GM12878 (cell line): ENCODE data around the gene FAN1. TPM values are rescaled to one million over a fixed set of nuclear protein-coding genes. Genes with fewer than 3 reads are reported as not detected.

ENCODE experiments used
- ATAC-seq: fragments of 200-7000 bp; cut with Tn5 transposase; 3 replicates; pipeline ENCODE4 v1.9.1; 2020; ENCODE audit warnings: mild to moderate bottlenecking, moderate library complexity
- BruUV-seq: library from RNA; stranded (reverse); fragments of 400-500 nt; replicated peaks from 2 replicates; lab custom pipeline; 2021; lab: Mats Ljungman, UMichigan
- CTCF ChIA-PET: fragments of 300-600 bp; sonication (Branson Sonifier 250); formaldehyde crosslinking; extraction: SDS; loops from one replicate; lab custom pipeline; 2021; ENCODE audit warnings: inconsistent platforms; lab: Yijun Ruan, JAX
- POLR2A ChIA-PET: fragments of 350-600 bp; formaldehyde crosslinking; extraction: SDS; loops from one replicate; lab custom pipeline; 2021; ENCODE audit warnings: inconsistent platforms; lab: Charles Lee
- RAD21 ChIA-PET: fragments of 300-600 bp; sonication (Branson Sonifier 250); formaldehyde crosslinking; loops from one replicate; lab custom pipeline; 2023; ENCODE audit warnings: antibody characterized with exemption; ENCODE audit not compliant: unreplicated experiment; lab: Charles Lee
- SMC1A ChIA-PET: fragments of 300-600 bp; sonication (Branson Sonifier 250); formaldehyde crosslinking; loops from one replicate; lab custom pipeline; 2023; ENCODE audit not compliant: unreplicated experiment, uncharacterized antibody; lab: Charles Lee
- DNase-seq: peaks from one replicate; pipeline ENCODE4 v3.0.0-alpha.2; 2011; ENCODE audit warnings: low read depth, low spot score
- FAIRE-seq: peaks from 3 replicates; lab custom pipeline; 2011; peaks lifted over from hg19 to GRCh38; lab: Jason Lieb, UNC
- H2AFZ ChIP-seq: 2 replicates; pipeline ENCODE4 v1.6.0; 2011; ENCODE audit warnings: low read depth, low read length, control low read depth; ENCODE audit not compliant: control insufficient read depth
- H3K27ac ChIP-seq: 2 replicates; pipeline ENCODE4 v1.5.1; 2011; ENCODE audit warnings: control low read depth; ENCODE audit not compliant: control insufficient read depth, insufficient read depth
- H3K27me3 ChIP-seq, 2 experiments: replicated peaks in 1 of 2; 2 replicates each; pipeline versions ENCODE4 v1.6.0 to v1.6.1; 2011; ENCODE audit warnings: low read length in 1 of 2; ENCODE audit not compliant: control insufficient read depth in 2 of 2, insufficient read depth in 2 of 2
- H3K36me3 ChIP-seq, 2 experiments: 2 replicates each; pipeline ENCODE4 v1.5.1; 2011; ENCODE audit warnings: low read length in 1 of 2; ENCODE audit not compliant: control insufficient read depth in 2 of 2, insufficient read depth in 2 of 2
- H3K4me1 ChIP-seq: 2 replicates; pipeline ENCODE4 v1.6.1; 2011; ENCODE audit warnings: mild to moderate bottlenecking, low read length, moderate library complexity, mixed read lengths; ENCODE audit not compliant: control insufficient read depth, insufficient read depth
- H3K4me2 ChIP-seq: 2 replicates; pipeline ENCODE4 v1.6.0; 2011; ENCODE audit warnings: control low read depth; ENCODE audit not compliant: control insufficient read depth, insufficient read depth
- H3K4me3 ChIP-seq: fragments of 200-600 bp; sonication (generic); 2 replicates; pipeline ENCODE4 v1.5.1; 2016
- H3K79me2 ChIP-seq: 2 replicates; pipeline ENCODE4 v1.6.0; 2011; ENCODE audit warnings: low read length; ENCODE audit not compliant: control insufficient read depth, insufficient read depth
- H3K9ac ChIP-seq: 2 replicates; pipeline ENCODE4 v1.8.0; 2011; ENCODE audit warnings: low read length, control low read depth, mixed read lengths; ENCODE audit not compliant: control insufficient read depth, insufficient read depth
- H3K9me3 ChIP-seq: replicated peaks from 3 replicates; pipeline ENCODE4 v1.5.1; 2011; ENCODE audit warnings: mild to moderate bottlenecking, low read length; ENCODE audit not compliant: control insufficient read depth, insufficient read depth
- H4K20me1 ChIP-seq: 2 replicates; pipeline ENCODE4 v1.6.0; 2011; ENCODE audit not compliant: control insufficient read depth, insufficient read depth
- RFX5 ChIP-seq: IDR thresholded peaks from 2 replicates; pipeline ENCODE4 v1.6.1; 2011; ENCODE audit warnings: low read depth, low read length, improper control_type of control experiment
- YY1 ChIP-seq: IDR thresholded peaks from 2 replicates; pipeline ENCODE4 v1.6.1; 2011; ENCODE audit warnings: low read depth, mild to moderate bottlenecking, low read length
- ZBTB11 ChIP-seq: fragments of 450-650 bp; formaldehyde crosslinking; IDR thresholded peaks from 2 replicates; pipeline ENCODE4 v1.5.0; 2022; ENCODE audit warnings: mild to moderate bottlenecking, missing genetic modification characterization
- ZNF622 ChIP-seq: fragments of 450-650 bp; IDR thresholded peaks from 2 replicates; pipeline ENCODE4 v1.6.1; 2017; ENCODE audit warnings: mild to moderate bottlenecking, inconsistent platforms
- WGBS: methylation state at CpG from one replicate; pipeline ENCODE4 v1.1.6; 2016; ENCODE audit warnings: low lambda C conversion rate; ENCODE audit not compliant: insufficient replicate concordance, insufficient coverage; ENCODE audit errors: missing lambda C conversion rate; 5-methylcytosine and 5-hydroxymethylcytosine counted together
- in situ Hi-C: fragments of 300-500 bp; cut with MboI; formaldehyde crosslinking; loops from 9 replicates; pipeline ENCODE4 v1.14.3; 2018; ENCODE audit warnings: mixed read lengths
- intact Hi-C: fragments of 100-400 bp; cut with micrococcal nuclease; formaldehyde crosslinking; loops from one replicate; pipeline ENCODE4 v1.14.2; 2022; ENCODE audit not compliant: unreplicated experiment
- polyA plus RNA-seq, 11 experiments: library from polyadenylated mRNA; depleted of rRNA in 4 of 11; unstranded in 6 of 11; stranded (reverse) in 5 of 11; fragments of >200 nt; fragmentation: Nextera tagmentation in 4 of 11; fragmentation: Illumina TruSeq in 1 of 11; extraction: Ambion mirVana in 4 of 11; extraction: Trizol in 1 of 11; gene quantifications; 1 replicate in 1 of 11; 2 replicates in 10 of 11; pipeline versions ENCODE4 v1.2.1 to v1.2.3, GENCODE V29; 2011 to 2016; ENCODE audit warnings: inconsistent platforms in 2 of 11, missing spikeins in 2 of 11, low read depth in 1 of 11
- total RNA-seq, 4 experiments: library from RNA; depleted of rRNA in 3 of 4; stranded (reverse); fragments of >200 nt in 3 of 4; fragmentation: Illumina TruSeq in 1 of 4; extraction: Trizol in 1 of 4; gene quantifications; 2 replicates each; pipeline versions ENCODE4 v1.2.1 to v1.2.3, GENCODE V29; 2013 to 2021

Gene FAN1
- total and polyA plus RNA-seq, 10 of the 15 experiments (the other 5 are each of a cell fraction or from before 2014, with no cell fraction given): 0.55 to 18.6 (median 12.6) TPM

GRCh38 chr15:30985081-30985531 is 81.4 kb downstream of the FAN1 start (continued):
- TF ChIP-seq ZBTB11 (CRISPR knock-in tag) (no peak), RFX5 (no peak)
- TF ChIP-seq, all 136 proteins: peak for 0

GRCh38 chr15:30990036-30990435 is 86.3 kb downstream of the FAN1 start:
- Histone ChIP-seq H3K9me3 (no peaks in the 10 kb centered on the region), H3K27ac (no peak overlapping the region), H4K20me1 (no peaks in the 10 kb centered on the region), H2AFZ (no peak overlapping the region; the same call in 1 of the 2 replicates), H3K79me2 (peaks cover 13% of the 10 kb centered on the region), H3K27me3 (no peaks in the 10 kb centered on the region), H3K36me3 (peaks cover 0 to 7% of the 10 kb centered on the region in 2 experiments; a peak in 1 of 4 replicates), H3K4me2 (peak overlapping the region; percentile 95), H3K9ac (no peak overlapping the region; the same call in 1 of the 2 replicates), H3K4me3 (peak overlapping the region; percentile 99), H3K4me1 (peaks cover 13% of the 10 kb centered on the region)
- CTCF ChIA-PET: interaction anchor here (0.8 to 1.4 kb wide), 3 partner anchors 9 to 139 kb away, joined by 3 read pairs; no protein-coding TSS in a partner anchor
- in situ Hi-C loops (no loop called here), intact Hi-C loops (loop anchor here (5.0 kb wide), 1 partner anchor 88 kb away; the partner anchor contains the start of gene FAN1)
- TF ChIP-seq YY1 (peak; percentile 76), ZNF622 (no peak)
- POLR2A ChIA-PET: interaction anchor here (1.3 kb wide), 1 partner anchor 14 kb away, joined by 4 read pairs; no protein-coding TSS in a partner anchor
- no peak for FAIRE-seq
- BruUV-seq: TSS peak; percentile 69
- 45% methylated on average over 2 of the region's 2 CpGs for WGBS
- peak; percentile 11; the same call in 1 of the 3 replicates for ATAC-seq
- RAD21 ChIA-PET: interaction anchor here (2.6 kb wide), 1 partner anchor 24 kb away, joined by 13 read pairs; no protein-coding TSS in a partner anchor
- DNase-seq: no peak
- SMC1A ChIA-PET: interaction anchor here (1.1 to 2.0 kb wide), 3 partner anchors 17 to 95 kb away, joined by 3 to 6 read pairs (median 5); no protein-coding TSS in a partner anchor
